Lower lobe of right lung (tissue), 2 donors: ENCODE results near the gene BATF. TPM values are rescaled to one million over a fixed set of nuclear protein-coding genes. Genes with fewer than 3 reads are reported as not detected.

Experiments used
- ATAC-seq, 2 donors: fragments of 200-7000 bp; cut with Tn5 transposase; one replicate each; pipeline ENCODE4 v1.9.1; 2020 to 2022; ENCODE audit warnings: mild to moderate bottlenecking in 2 of 2, moderate library complexity in 2 of 2
- DNase-seq: peaks from one replicate; pipeline ENCODE4 v3.0.0-alpha.2; 2020
- H3K27ac ChIP-seq: fragments of 200-600 bp; one replicate; pipeline ENCODE4 v1.8.0; 2022
- H3K27me3 ChIP-seq: fragments of 200-600 bp; one replicate; pipeline ENCODE4 v1.8.0; 2022; ENCODE audit warnings: low read depth
- H3K36me3 ChIP-seq: fragments of 200-600 bp; one replicate; pipeline ENCODE4 v1.8.0; 2022; ENCODE audit warnings: mild to moderate bottlenecking
- H3K4me1 ChIP-seq: fragments of 200-600 bp; one replicate; pipeline ENCODE4 v1.8.0; 2022
- H3K4me3 ChIP-seq: fragments of 200-600 bp; one replicate; pipeline ENCODE4 v1.8.0; 2022; ENCODE audit warnings: mild to moderate bottlenecking
- H3K9me3 ChIP-seq: fragments of 200-600 bp; one replicate; pipeline ENCODE4 v1.8.0; 2022
- CTCF ChIP-seq: fragments of 200-600 bp; IDR thresholded peaks from one replicate; pipeline ENCODE4 v1.8.0; 2022; ENCODE audit warnings: antibody characterized with exemption, mild to moderate bottlenecking
- intact Hi-C: fragments of 100-400 bp; cut with DNase I; formaldehyde crosslinking; loops from one replicate; pipeline ENCODE4 v1.11.0; 2022
- total RNA-seq: library from RNA; stranded (reverse); fragmentation: NEBNext Ultra II Directional; extraction: Animal tissue kit (Norgen Biotek cat#: 25700); gene quantifications from one replicate; pipeline ENCODE4 v1.2.1, GENCODE V29; 2021
- donor health status: DM: no; HTN: yes; CAD: no; lungs with severe emphysema.

Gene BATF
- total RNA-seq, 1 donor from 2014 or later: 6.7 TPM

- DNase-seq (no peak), ATAC-seq (peak; percentile 51 to 75)
- H3K36me3 ChIP-seq: no peaks in the 10 kb centered on the region
- H3K27ac ChIP-seq: peak overlapping the region; percentile 58
- H3K4me3 ChIP-seq: no peak overlapping the region
- H3K4me1 ChIP-seq: no peaks in the 10 kb centered on the region
- H3K9me3 ChIP-seq: no peaks in the 10 kb centered on the region
- intact Hi-C loops: no loop called here
- no peaks in the 10 kb centered on the region for H3K27me3 ChIP-seq
- TF ChIP-seq CTCF: no peak
Measured at GRCh38 chr14:75589931-75590330, 67.7 kb downstream of the BATF start.

GRCh38 chr14:75591331-75591946 is 69.2 kb downstream of the BATF start:
- H3K4me1 ChIP-seq: no peaks in the 10 kb centered on the region
- no peaks in the 10 kb centered on the region for H3K9me3 ChIP-seq
- TF ChIP-seq CTCF: no peak
- no peak for DNase-seq
- H3K36me3 ChIP-seq: no peaks in the 10 kb centered on the region
- intact Hi-C loops: no loop called here
- ATAC-seq: no peak
- H3K27ac ChIP-seq: no peak overlapping the region
- no peak overlapping the region for H3K4me3 ChIP-seq
- H3K27me3 ChIP-seq: no peaks in the 10 kb centered on the region

- no peak for ATAC-seq
- no peaks in the 10 kb centered on the region for H3K27me3 ChIP-seq
Measured at GRCh38 chr14:75591987-75592575, 69.8 kb downstream of the BATF start.

GRCh38 chr14:75595226-75595625 is 73.0 kb downstream of the BATF start:
- ATAC-seq: no peak
- Histone ChIP-seq H3K36me3 (no peaks in the 10 kb centered on the region), H3K4me3 (no peak overlapping the region), H3K9me3 (no peaks in the 10 kb centered on the region), H3K27me3 (no peaks in the 10 kb centered on the region), H3K4me1 (no peaks in the 10 kb centered on the region), H3K27ac (no peak overlapping the region)
- intact Hi-C loops: no loop called here
- DNase-seq: no peak
- TF ChIP-seq CTCF: no peak

More at GRCh38 chr14:75591987-75592575, 69.8 kb downstream of the BATF start:
- Histone ChIP-seq H3K4me1 (no peaks in the 10 kb centered on the region), H3K27ac (no peak overlapping the region), H3K4me3 (no peak overlapping the region), H3K9me3 (no peaks in the 10 kb centered on the region), H3K36me3 (no peaks in the 10 kb centered on the region)
- no peak for DNase-seq
- TF ChIP-seq CTCF: no peak
- intact Hi-C loops: no loop called here

Other genes starting within 250 kb of the BATF start
- 302 TPM for gene FOS, start 243.6 kb upstream of the BATF start, total RNA-seq
- 59.2 TPM for gene JDP2, start 94.4 kb upstream of the BATF start, total RNA-seq
- 42.4 TPM for gene FLVCR2, start 56.2 kb downstream of the BATF start, total RNA-seq
- 30.2 TPM for gene ERG28, start 138.4 kb downstream of the BATF start, total RNA-seq
- 32.6 TPM for gene TTLL5, start 138.8 kb downstream of the BATF start, total RNA-seq